Ovary (tissue), 1 donor: ENCODE results near the gene HERPUD2.

Source experiments
- EP300 ChIP-seq: sonication (generic); formaldehyde crosslinking; IDR thresholded peaks from one replicate; pipeline ENCODE4 v1.6.1; 2017; ENCODE audit warnings: antibody characterized with exemption
- POLR2A ChIP-seq: fragments of 450-650 bp; IDR thresholded peaks from one replicate; pipeline ENCODE4 v1.6.1; 2017; ENCODE audit warnings: antibody characterized with exemption, mild to moderate bottlenecking, moderate library complexity

- no peak for TF ChIP-seq EP300
- TF ChIP-seq POLR2A: no peak
Measured at GRCh38 chr7:35694161-35694783, 663 bp downstream of the HERPUD2 start.
